HG03066 (cell line): ENCODE results near the gene DOCK2.
"Not testable (repeated sequence)": the region's sequence is repeated elsewhere in the genome, so short reads cannot be mapped to it uniquely, and the experiment has no call there.

ENCODE experiments used
- ATAC-seq: cut with Tn5 transposase; IDR thresholded peaks from one replicate; pipeline ENCODE4 v1.9.1; 2021; ENCODE audit warnings: low read depth; ENCODE audit not compliant: unreplicated experiment

DOCK2 gene

GRCh38 chr5:169636477-169637084 is 494 bp upstream of the DOCK2 start:
- no peak for ATAC-seq

DNA sequence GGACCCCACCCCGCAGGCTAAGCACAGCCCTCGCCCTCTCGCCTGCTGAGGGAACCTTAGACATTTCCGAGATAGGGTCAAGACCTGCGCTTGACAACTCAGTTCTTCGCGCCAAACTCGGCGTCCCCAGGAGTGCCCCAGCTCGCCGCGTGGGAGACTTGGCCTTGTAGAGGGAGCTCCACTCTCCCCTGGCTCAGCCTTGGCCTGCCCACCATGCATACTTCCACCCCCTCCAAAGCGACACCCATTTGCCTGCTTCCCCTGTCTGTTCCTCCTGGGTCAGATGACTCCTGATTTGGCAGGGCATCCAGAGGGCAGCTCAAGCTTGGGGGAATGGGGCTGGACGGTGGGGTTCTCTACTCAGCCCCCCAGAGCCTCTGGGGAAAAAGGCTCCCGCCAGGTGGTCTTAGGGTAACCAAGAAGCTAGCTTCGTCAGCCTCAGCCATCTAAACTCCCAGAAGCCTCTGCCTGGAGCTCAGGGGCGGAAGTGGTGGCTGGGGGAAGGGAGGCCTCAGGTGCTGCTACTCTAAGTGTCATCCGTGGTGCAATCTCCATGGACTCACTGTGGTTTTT is 560 bp downstream of the DOCK2 start:
- ATAC-seq = peak; percentile 68

DNA sequence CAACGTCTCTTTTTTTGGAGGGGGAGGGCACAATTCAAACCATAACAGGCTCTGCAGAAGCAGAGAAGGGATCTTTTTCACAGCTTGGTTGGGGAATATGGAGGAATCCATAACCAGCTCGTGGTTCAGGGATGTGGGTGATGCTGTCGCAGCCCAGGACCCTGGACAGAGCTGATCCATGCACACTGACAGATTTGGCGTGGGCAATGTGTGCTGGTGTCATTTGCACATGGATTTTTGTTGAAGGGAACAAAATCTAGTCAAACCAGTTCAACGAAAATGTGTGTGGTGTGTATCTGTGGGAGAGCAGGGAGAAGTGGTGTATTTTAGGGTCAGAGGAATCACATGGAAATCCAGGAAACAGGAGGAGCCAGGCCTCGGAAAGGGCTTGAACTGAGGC is 4.2 kb downstream of the DOCK2 start:
- ATAC-seq = no peak

GRCh38 chr5:169646856-169647255 is 9.8 kb downstream of the DOCK2 start:
- ATAC-seq = no peak

DNA sequence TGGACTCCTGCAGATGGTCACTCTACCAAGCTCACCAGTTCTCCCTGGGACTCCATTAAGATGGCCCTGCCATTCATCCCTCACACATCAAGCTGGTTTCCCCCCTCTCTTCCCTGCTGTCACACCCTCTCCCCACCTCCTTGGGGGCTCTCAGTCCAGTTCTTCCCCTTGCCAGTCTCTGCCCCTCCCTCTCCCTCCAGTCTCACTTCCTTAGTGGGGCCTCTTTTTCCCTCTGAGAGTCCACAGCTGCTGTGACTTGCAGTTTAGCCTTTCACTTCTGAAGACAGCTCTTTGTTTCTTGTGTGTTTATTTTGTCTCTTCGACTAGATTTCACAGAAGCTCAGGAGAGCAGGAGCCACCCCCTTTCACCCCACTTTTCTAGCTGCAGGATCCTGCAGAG is 10.5 kb downstream of the DOCK2 start:
- peak; percentile 52 for ATAC-seq

- ATAC-seq = no peak
Measured at GRCh38 chr5:169648725-169649310, 11.7 kb downstream of the DOCK2 start.

DNA sequence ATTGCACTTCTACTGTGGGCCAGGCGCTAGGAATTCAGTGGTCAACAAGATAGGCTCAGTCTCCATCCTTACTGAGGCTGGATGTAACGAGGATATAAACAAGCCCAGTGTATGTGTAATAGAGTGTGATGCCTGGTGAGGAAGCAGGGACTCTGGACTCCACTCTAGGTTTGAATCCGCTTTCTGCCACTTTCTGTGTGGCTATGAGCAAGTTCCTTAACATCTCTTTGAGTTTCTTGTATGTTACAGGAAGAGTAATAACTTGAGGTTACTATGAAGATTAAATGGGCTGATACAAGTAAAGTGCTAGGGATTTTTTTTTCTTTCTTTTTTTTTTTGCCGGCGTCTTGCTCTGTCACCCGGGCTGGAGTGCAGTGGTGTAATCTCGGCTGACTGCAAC is 12.4 kb downstream of the DOCK2 start:
- no peak for ATAC-seq

GRCh38 chr5:169650701-169651331 is 13.7 kb downstream of the DOCK2 start:
- ATAC-seq = peak; percentile 41

DNA sequence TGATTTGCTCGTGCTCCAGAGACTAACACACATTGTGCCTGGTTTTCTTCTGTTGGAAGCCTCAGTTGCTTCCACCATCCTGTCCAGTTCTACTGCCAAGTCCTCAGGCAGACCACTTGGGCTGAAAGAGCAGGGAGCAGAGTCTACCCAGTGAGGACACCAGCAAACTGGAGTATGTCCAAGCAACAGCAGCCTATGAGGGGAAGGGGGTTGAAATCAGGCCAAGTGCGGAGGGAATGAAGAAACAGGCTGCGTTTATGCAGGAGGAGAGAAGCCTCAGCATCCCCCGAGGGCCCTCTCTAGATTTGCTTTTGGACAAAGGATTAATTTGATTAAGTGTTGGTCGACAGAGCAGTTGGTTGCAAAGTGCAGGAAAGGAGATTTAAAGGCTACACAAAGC is 14.5 kb downstream of the DOCK2 start:
- ATAC-seq = no peak

- no peak for ATAC-seq
Measured at GRCh38 chr5:169652057-169652456, 15.0 kb downstream of the DOCK2 start.

GRCh38 chr5:169653091-169653490 is 16.0 kb downstream of the DOCK2 start:
- ATAC-seq = no peak

DNA sequence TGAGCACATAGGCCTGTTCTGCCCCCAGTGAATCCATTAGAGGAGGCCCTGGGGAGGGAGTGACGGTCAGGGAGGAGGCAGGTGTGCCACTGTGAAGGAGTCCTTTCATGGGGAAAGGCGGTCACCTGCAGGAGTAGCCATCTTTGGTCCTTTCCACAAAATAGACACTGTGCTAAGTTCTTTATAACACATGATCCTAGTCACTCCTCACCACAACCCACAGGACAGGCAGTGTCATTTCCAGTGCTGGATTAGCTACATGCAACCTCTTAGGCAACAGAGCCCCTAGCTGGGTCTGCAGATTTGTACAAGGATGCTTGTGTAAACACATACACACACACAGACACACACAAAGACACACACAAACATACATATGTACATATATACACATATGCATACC is 18.3 kb downstream of the DOCK2 start:
- no peak for ATAC-seq

GRCh38 chr5:169656125-169656901 is 19.2 kb downstream of the DOCK2 start:
- peak; percentile 67 for ATAC-seq

DNA sequence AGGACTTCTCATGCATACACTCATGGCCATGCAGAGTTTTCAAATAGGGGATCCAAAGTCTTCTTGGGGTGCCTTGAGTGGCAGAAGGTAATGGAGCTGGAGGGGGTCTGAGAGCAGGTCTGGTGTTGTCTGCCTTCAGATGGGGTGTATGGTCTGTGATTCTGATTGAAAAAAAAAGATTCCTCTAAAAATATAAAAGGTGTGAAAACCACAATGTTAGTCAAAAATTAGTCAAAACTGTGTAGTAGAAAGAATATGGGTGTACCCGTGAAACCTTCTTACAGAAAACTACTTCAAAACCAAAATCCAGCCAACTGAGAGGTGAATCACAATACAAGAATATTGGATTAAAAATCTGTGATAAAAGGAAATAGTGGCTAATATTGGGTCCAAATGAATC is 20.1 kb downstream of the DOCK2 start:
- ATAC-seq = peak; percentile 44

DNA sequence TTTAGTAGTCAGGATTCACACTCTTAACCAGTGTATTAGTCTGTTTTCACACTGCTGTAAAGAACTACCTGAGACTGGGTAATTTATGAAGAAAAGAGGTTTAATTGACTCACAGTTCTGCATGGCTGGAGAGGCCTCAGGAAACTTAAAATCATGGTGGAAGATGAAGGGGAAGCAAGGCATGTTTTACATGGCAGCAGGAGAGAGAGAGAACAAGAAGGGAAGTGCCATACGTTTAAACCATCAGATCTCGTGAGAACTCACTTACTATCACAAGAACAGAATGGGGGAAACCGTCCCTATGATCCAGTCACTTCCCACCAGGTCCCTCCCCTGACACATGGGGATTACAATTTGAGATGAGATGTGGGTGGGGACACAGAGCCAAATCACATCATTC is 25.4 kb downstream of the DOCK2 start:
- not testable (repeated sequence) for ATAC-seq

DNA sequence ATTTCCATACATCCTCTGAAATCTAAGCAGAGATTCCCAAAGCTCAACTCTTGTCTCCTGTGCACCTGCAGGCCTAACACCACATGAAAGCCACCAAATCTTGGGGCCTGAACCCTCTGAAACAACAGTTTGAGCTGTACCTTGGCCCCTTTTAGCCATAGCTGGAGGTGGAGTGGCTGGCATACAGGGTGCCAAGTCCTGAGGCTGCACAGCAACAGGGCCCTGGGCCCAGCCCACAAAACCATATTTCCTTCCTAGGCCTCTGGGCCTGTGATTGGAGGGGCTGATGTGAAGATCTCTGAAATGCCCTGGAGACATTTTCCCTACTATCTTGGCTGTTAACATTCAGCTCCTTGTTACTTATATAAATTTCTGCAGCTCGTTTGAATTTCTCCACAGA is 26.5 kb downstream of the DOCK2 start:
- no peak for ATAC-seq

- no peak for ATAC-seq
Measured at GRCh38 chr5:169666365-169666764, 29.3 kb downstream of the DOCK2 start.

GRCh38 chr5:169667896-169668674 is 31.0 kb downstream of the DOCK2 start:
- ATAC-seq = no peak

DNA sequence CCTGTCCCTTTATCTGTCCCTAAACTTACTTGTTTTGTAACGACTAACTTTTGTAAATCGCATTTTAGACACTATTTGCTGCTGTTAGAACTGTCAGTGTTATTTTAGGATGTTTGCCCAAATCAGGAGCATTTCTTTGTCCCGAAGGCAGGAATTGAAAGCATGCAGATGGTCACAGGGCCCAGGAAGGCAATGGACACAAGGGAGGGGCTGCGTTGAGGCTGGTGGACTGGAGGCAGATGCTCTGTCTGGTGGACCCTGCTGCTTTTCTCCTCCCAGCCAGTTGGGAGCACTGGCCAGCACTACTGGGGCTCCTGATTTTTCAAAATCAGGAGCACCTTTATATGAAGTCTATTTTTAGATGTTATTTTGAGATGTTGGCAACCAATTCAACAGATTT is 31.7 kb downstream of the DOCK2 start:
- no peak for ATAC-seq

DNA sequence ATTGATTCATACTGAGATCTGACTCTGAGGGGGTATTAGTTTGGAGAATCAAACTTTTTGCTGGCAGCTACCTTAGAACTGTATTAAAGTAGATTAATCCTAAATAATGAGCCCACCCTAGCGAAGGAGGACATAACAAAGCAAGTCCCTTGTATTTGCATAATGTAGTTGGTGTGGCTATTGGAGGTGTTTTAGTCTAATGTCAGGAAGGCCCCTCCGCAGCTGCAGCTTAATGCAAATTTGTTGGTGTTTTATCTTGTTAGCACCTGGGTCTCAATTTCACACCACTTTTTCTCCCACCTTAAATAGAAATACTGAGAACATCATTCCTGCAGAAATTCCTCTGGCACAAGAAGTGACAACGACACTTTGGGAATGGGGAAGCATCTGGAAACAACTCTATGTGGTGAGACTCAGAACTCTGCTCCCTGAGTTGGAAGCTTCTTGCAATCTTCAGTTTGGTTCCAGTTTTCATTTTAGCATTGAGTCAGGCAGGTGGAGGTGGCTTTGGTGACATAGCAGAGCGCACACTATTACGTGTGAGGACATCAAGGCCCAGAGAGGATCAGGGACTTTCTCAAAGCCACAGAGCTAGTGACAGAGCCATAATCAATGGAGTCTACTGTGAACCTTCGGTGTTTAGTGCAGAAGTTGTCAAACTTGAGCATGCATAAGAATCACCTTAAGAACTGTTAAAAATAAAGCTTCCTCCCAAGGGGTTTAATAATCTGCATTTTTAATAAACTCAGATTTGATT is 33.9 kb downstream of the DOCK2 start:
- peak; percentile 97 for ATAC-seq
